Fibroblast of the aortic adventitia (primary cell): ENCODE results near the gene HERC3. TPM values are rescaled to one million over a fixed set of nuclear protein-coding genes. Genes with fewer than 3 reads are reported as not detected.
A peak's percentile ranks its signal among the peaks of the same experiment; 100 is the strongest.

Experiments used
- DNase-seq: peaks from one replicate; pipeline ENCODE4 v3.0.0-alpha.2; 2010; ENCODE audit warnings: low read depth
- H3K4me3 ChIP-seq: 2 replicates; pipeline ENCODE4 v1.5.1; 2011; ENCODE audit warnings: low read depth, mild to moderate bottlenecking, control low read depth, low read length, moderate library complexity
- CTCF ChIP-seq: IDR thresholded peaks from 2 replicates; pipeline ENCODE4 v1.5.1; 2011; ENCODE audit warnings: mild to moderate bottlenecking, low read length, control low read depth, inconsistent platforms; ENCODE audit not compliant: insufficient read depth
- total RNA-seq: library from RNA; depleted of rRNA; stranded (reverse); fragments of >200 nt; gene quantifications from 2 replicates; pipeline ENCODE4 v1.2.3, GENCODE V29; 2012; ENCODE audit warnings: low replicate concordance

Gene HERC3
- total RNA-seq, 1 donor, result 18.3 TPM

GRCh38 chr4:88629826-88630225, 37.5 kb downstream of the HERC3 start:
- peak; percentile 49 for DNase-seq
- no peak for TF ChIP-seq CTCF
- H3K4me3 ChIP-seq, result no peak overlapping the region

GRCh38 chr4:88630756-88631155, 38.5 kb downstream of the HERC3 start:
- no peak for TF ChIP-seq CTCF
- no peak overlapping the region for H3K4me3 ChIP-seq
- DNase-seq, result peak; percentile 77

GRCh38 chr4:88643932-88644331, 51.7 kb downstream of the HERC3 start:
- no peak for DNase-seq
- no peak for TF ChIP-seq CTCF
- no peak overlapping the region for H3K4me3 ChIP-seq

- no peak for TF ChIP-seq CTCF
- DNase-seq, result no peak
- no peak overlapping the region for H3K4me3 ChIP-seq
Measured at GRCh38 chr4:88645994-88646393, 53.7 kb downstream of the HERC3 start.

- TF ChIP-seq CTCF, result no peak
- DNase-seq, result no peak
- no peak overlapping the region for H3K4me3 ChIP-seq
Measured at GRCh38 chr4:88646528-88647280, 54.4 kb downstream of the HERC3 start.

- H3K4me3 ChIP-seq, result no peak overlapping the region
- TF ChIP-seq CTCF, result no peak
- DNase-seq, result no peak
Measured at GRCh38 chr4:88649716-88650115, 57.4 kb downstream of the HERC3 start.

GRCh38 chr4:88653371-88653946, 61.2 kb downstream of the HERC3 start:
- no peak overlapping the region for H3K4me3 ChIP-seq
- no peak for TF ChIP-seq CTCF
- peak; percentile 22 for DNase-seq
